WI38 (cell line): ENCODE data around the gene THEMIS.

ENCODE experiments used
- H3K4me3 ChIP-seq: 2 replicates; pipeline ENCODE4 v1.5.1; 2011; ENCODE audit warnings: low read depth, mild to moderate bottlenecking, control low read depth, low read length
- CTCF ChIP-seq: IDR thresholded peaks from 2 replicates; pipeline ENCODE4 v1.5.1; 2012; ENCODE audit warnings: low read depth, mild to moderate bottlenecking, control low read depth, low read length

Gene THEMIS

GRCh38 chr6:127732927-127733326 is 167.9 kb downstream of the THEMIS start:
- no peak for TF ChIP-seq CTCF
- no peak overlapping the region for H3K4me3 ChIP-seq

- no peak overlapping the region for H3K4me3 ChIP-seq
- no peak for TF ChIP-seq CTCF
These were observed 173.5 kb downstream of the THEMIS start for GRCh38 chr6:127727260-127727953.

GRCh38 chr6:127725821-127726220 is 175.0 kb downstream of the THEMIS start:
- no peak for TF ChIP-seq CTCF
- H3K4me3 ChIP-seq, result no peak overlapping the region

GRCh38 chr6:127718694-127719093 is 182.2 kb downstream of the THEMIS start:
- no peak overlapping the region for H3K4me3 ChIP-seq

GRCh38 chr6:127717384-127717783 is 183.5 kb downstream of the THEMIS start:
- no peak for TF ChIP-seq CTCF
- no peak overlapping the region for H3K4me3 ChIP-seq

More at GRCh38 chr6:127718694-127719093, 182.2 kb downstream of the THEMIS start:
- TF ChIP-seq CTCF, result no peak

- no peak overlapping the region for H3K4me3 ChIP-seq
- TF ChIP-seq CTCF, result no peak
These were observed 184.4 kb downstream of the THEMIS start for GRCh38 chr6:127716465-127716864.

GRCh38 chr6:127710668-127711067 is 190.2 kb downstream of the THEMIS start:
- H3K4me3 ChIP-seq, result no peak overlapping the region
- TF ChIP-seq CTCF, result no peak
